ENCODE results near the gene MAP3K14.

DNA sequence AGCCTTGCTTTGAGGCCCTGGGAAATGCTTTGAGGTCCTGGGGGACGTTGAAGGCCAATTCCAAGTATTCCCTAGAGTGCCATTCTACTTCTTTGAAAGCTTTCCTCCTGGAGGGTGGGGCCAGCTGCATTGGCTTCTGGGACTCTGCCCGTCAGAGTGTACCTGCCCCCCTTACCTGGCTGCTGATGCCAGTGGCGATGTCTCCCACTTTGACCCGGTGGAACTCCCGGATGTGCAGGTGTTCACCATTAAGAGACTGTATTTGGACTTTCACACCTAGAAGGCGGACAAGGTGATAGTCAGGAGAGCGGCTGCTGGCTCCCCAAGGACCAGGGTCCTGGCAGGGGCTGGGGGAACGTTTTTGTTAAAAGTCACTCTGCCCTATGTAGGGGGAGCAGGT lies 51.8 kb downstream of the MAP3K14 start:
- TF ChIP-seq, protein P1, sequence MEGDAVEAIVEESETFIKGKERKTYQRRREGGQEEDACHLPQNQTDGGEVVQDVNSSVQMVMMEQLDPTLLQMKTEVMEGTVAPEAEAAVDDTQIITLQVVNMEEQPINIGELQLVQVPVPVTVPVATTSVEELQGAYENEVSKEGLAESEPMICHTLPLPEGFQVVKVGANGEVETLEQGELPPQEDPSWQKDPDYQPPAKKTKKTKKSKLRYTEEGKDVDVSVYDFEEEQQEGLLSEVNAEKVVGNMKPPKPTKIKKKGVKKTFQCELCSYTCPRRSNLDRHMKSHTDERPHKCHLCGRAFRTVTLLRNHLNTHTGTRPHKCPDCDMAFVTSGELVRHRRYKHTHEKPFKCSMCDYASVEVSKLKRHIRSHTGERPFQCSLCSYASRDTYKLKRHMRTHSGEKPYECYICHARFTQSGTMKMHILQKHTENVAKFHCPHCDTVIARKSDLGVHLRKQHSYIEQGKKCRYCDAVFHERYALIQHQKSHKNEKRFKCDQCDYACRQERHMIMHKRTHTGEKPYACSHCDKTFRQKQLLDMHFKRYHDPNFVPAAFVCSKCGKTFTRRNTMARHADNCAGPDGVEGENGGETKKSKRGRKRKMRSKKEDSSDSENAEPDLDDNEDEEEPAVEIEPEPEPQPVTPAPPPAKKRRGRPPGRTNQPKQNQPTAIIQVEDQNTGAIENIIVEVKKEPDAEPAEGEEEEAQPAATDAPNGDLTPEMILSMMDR (IDR thresholded peaks at IDR 0.05): no peak
- TF ChIP-seq POLR2A (IDR thresholded peaks at IDR 0.05): no peak

Data from ovary (tissue), 3 donors.